ENCODE data around the gene PXK.

The PXK gene

GRCh38 chr3:58358092-58358491 is 25.4 kb downstream of the PXK start:
- in situ Hi-C loops (cut with HindIII; ENCODE audit: low pct_unique_long_range_greater_than_20kb, low sequenced_read_pairs): no loop called here
- no peak for TF ChIP-seq JUND (IDR thresholded peaks at IDR 0.05; ENCODE audit: low read depth)
- DNase-seq (ENCODE audit: low read depth in 1 of 2, low spot score in 1 of 2): no peak

- DNase-seq (ENCODE audit: low read depth in 1 of 2, low spot score in 1 of 2): peak in 1 of 2 experiments; percentile 70
- TF ChIP-seq JUND (IDR thresholded peaks at IDR 0.05; ENCODE audit: low read depth): no peak
- in situ Hi-C loops (cut with HindIII; ENCODE audit: low pct_unique_long_range_greater_than_20kb, low sequenced_read_pairs): no loop called here
Observed at GRCh38 chr3:58358808-58359207, 26.1 kb downstream of the PXK start.

- TF ChIP-seq JUND (IDR thresholded peaks at IDR 0.05; ENCODE audit: low read depth): no peak
- in situ Hi-C loops (cut with HindIII; ENCODE audit: low pct_unique_long_range_greater_than_20kb, low sequenced_read_pairs): no loop called here
Observed at GRCh38 chr3:58359621-58360020, 26.9 kb downstream of the PXK start.

GRCh38 chr3:58361866-58362265 is 29.2 kb downstream of the PXK start:
- DNase-seq (ENCODE audit: low read depth in 1 of 2, low spot score in 1 of 2): no peak
- TF ChIP-seq JUND (IDR thresholded peaks at IDR 0.05; ENCODE audit: low read depth): no peak
- in situ Hi-C loops (cut with HindIII; ENCODE audit: low pct_unique_long_range_greater_than_20kb, low sequenced_read_pairs): no loop called here

More at GRCh38 chr3:58359621-58360020, 26.9 kb downstream of the PXK start:
- no peak for DNase-seq (ENCODE audit: low read depth in 1 of 2, low spot score in 1 of 2)

GRCh38 chr3:58366699-58367098 is 34.0 kb downstream of the PXK start:
- no peak for TF ChIP-seq JUND (IDR thresholded peaks at IDR 0.05; ENCODE audit: low read depth)
- no peak for DNase-seq (ENCODE audit: low read depth in 1 of 2, low spot score in 1 of 2)
- in situ Hi-C loops (cut with HindIII; ENCODE audit: low pct_unique_long_range_greater_than_20kb, low sequenced_read_pairs): no loop called here

- TF ChIP-seq JUND (IDR thresholded peaks at IDR 0.05; ENCODE audit: low read depth): no peak
- DNase-seq (ENCODE audit: low read depth in 1 of 2, low spot score in 1 of 2): no peak
- in situ Hi-C loops (cut with HindIII; ENCODE audit: low pct_unique_long_range_greater_than_20kb, low sequenced_read_pairs): no loop called here
Observed at GRCh38 chr3:58369038-58369437, 36.3 kb downstream of the PXK start.

- in situ Hi-C loops (cut with HindIII; ENCODE audit: low pct_unique_long_range_greater_than_20kb, low sequenced_read_pairs): no loop called here
- no peak for TF ChIP-seq JUND (IDR thresholded peaks at IDR 0.05; ENCODE audit: low read depth)
- no peak for DNase-seq (ENCODE audit: low read depth in 1 of 2, low spot score in 1 of 2)
Observed at GRCh38 chr3:58369876-58370275, 37.2 kb downstream of the PXK start.

GRCh38 chr3:58370407-58370806 is 37.7 kb downstream of the PXK start:
- no peak for DNase-seq (ENCODE audit: low read depth in 1 of 2, low spot score in 1 of 2)
- TF ChIP-seq JUND (IDR thresholded peaks at IDR 0.05; ENCODE audit: low read depth): no peak
- in situ Hi-C loops (cut with HindIII; ENCODE audit: low pct_unique_long_range_greater_than_20kb, low sequenced_read_pairs): no loop called here

- in situ Hi-C loops (cut with HindIII; ENCODE audit: low pct_unique_long_range_greater_than_20kb, low sequenced_read_pairs): no loop called here
- no peak for TF ChIP-seq JUND (IDR thresholded peaks at IDR 0.05; ENCODE audit: low read depth)
- DNase-seq (ENCODE audit: low read depth in 1 of 2, low spot score in 1 of 2): no peak
Observed at GRCh38 chr3:58371754-58372153, 39.1 kb downstream of the PXK start.

- in situ Hi-C loops (cut with HindIII; ENCODE audit: low pct_unique_long_range_greater_than_20kb, low sequenced_read_pairs): no loop called here
- no peak for DNase-seq (ENCODE audit: low read depth in 1 of 2, low spot score in 1 of 2)
Observed at GRCh38 chr3:58375254-58375653, 42.6 kb downstream of the PXK start.

GRCh38 chr3:58377168-58377567 is 44.5 kb downstream of the PXK start:
- TF ChIP-seq JUND (IDR thresholded peaks at IDR 0.05; ENCODE audit: low read depth): no peak
- in situ Hi-C loops (cut with HindIII; ENCODE audit: low pct_unique_long_range_greater_than_20kb, low sequenced_read_pairs): no loop called here
- DNase-seq (ENCODE audit: low read depth in 1 of 2, low spot score in 1 of 2): no peak

More at GRCh38 chr3:58375254-58375653, 42.6 kb downstream of the PXK start:
- no peak for TF ChIP-seq JUND (IDR thresholded peaks at IDR 0.05; ENCODE audit: low read depth)

- in situ Hi-C loops (cut with HindIII; ENCODE audit: low pct_unique_long_range_greater_than_20kb, low sequenced_read_pairs): no loop called here
- TF ChIP-seq JUND (IDR thresholded peaks at IDR 0.05; ENCODE audit: low read depth): no peak
- DNase-seq (ENCODE audit: low read depth in 1 of 2, low spot score in 1 of 2): no peak
Observed at GRCh38 chr3:58377750-58378149, 45.1 kb downstream of the PXK start.

- in situ Hi-C loops (cut with HindIII; ENCODE audit: low pct_unique_long_range_greater_than_20kb, low sequenced_read_pairs): no loop called here
- TF ChIP-seq JUND (IDR thresholded peaks at IDR 0.05; ENCODE audit: low read depth): no peak
- no peak for DNase-seq (ENCODE audit: low read depth in 1 of 2, low spot score in 1 of 2)
Observed at GRCh38 chr3:58379351-58380073, 46.8 kb downstream of the PXK start.

- in situ Hi-C loops (cut with HindIII; ENCODE audit: low pct_unique_long_range_greater_than_20kb, low sequenced_read_pairs): no loop called here
- no peak for TF ChIP-seq JUND (IDR thresholded peaks at IDR 0.05; ENCODE audit: low read depth)
- peak in 1 of 2 experiments; percentile 56 for DNase-seq (ENCODE audit: low read depth in 1 of 2, low spot score in 1 of 2)
Observed at GRCh38 chr3:58383476-58383875, 50.8 kb downstream of the PXK start.

Measured in T47D (cell line).